ENCODE measurements around the gene GABBR2.

Gene GABBR2

GRCh38 chr9:98412101-98412842 is 296.5 kb downstream of the GABBR2 start:
- H3K27ac ChIP-seq (ENCODE audit: low read depth, low read length) = no peak overlapping the region
- H3K27me3 ChIP-seq (ENCODE audit: control insufficient read depth, low read length) = peaks cover 23% of the 10 kb centered on the region
- H3K4me2 ChIP-seq (ENCODE audit: low read length) = no peak overlapping the region
- TF ChIP-seq EZH2phosphoT487 (IDR thresholded peaks at IDR 0.05; ENCODE audit: borderline replicate concordance, low read length) = no peak
- no peak for TF ChIP-seq CTCF (IDR thresholded peaks at IDR 0.05; ENCODE audit: low read depth, low read length, poor library complexity, severe bottlenecking)
- H3K4me1 ChIP-seq (ENCODE audit: control insufficient read depth, low read length) = no peaks in the 10 kb centered on the region
- H3K36me3 ChIP-seq (ENCODE audit: control insufficient read depth, low read length) = no peaks in the 10 kb centered on the region
- H3K9me3 ChIP-seq (ENCODE audit: control insufficient read depth, insufficient read depth, low read length) = no peaks in the 10 kb centered on the region
- no peaks in the 10 kb centered on the region for H4K20me1 ChIP-seq (ENCODE audit: control insufficient read depth, insufficient read depth, low read depth, low read length)
- H3F3A ChIP-seq (ENCODE audit: control insufficient read depth, insufficient read depth) = no peaks in the 10 kb centered on the region
- no peaks in the 10 kb centered on the region for H3K9me2 ChIP-seq (replicated peaks; ENCODE audit: control insufficient read depth, low read length)
- H3K79me2 ChIP-seq (ENCODE audit: control insufficient read depth, low read length) = no peaks in the 10 kb centered on the region
- no peak overlapping the region for H3K4me3 ChIP-seq (ENCODE audit: low read length)

GRCh38 chr9:98410185-98410697 is 298.5 kb downstream of the GABBR2 start:
- H3K9me3 ChIP-seq (ENCODE audit: control insufficient read depth, insufficient read depth, low read length) = no peaks in the 10 kb centered on the region
- no peaks in the 10 kb centered on the region for H3F3A ChIP-seq (ENCODE audit: control insufficient read depth, insufficient read depth)
- no peak overlapping the region for H3K4me2 ChIP-seq (ENCODE audit: low read length)
- no peaks in the 10 kb centered on the region for H3K9me2 ChIP-seq (replicated peaks; ENCODE audit: control insufficient read depth, low read length)
- TF ChIP-seq EZH2phosphoT487 (IDR thresholded peaks at IDR 0.05; ENCODE audit: borderline replicate concordance, low read length) = no peak
- TF ChIP-seq CTCF (IDR thresholded peaks at IDR 0.05; ENCODE audit: low read depth, low read length, poor library complexity, severe bottlenecking) = no peak
- no peak overlapping the region for H3K27ac ChIP-seq (ENCODE audit: low read depth, low read length)
- no peaks in the 10 kb centered on the region for H3K4me1 ChIP-seq (ENCODE audit: control insufficient read depth, low read length)
- H3K36me3 ChIP-seq (ENCODE audit: control insufficient read depth, low read length) = no peaks in the 10 kb centered on the region
- H3K27me3 ChIP-seq (ENCODE audit: control insufficient read depth, low read length) = peaks cover 23% of the 10 kb centered on the region
- no peaks in the 10 kb centered on the region for H4K20me1 ChIP-seq (ENCODE audit: control insufficient read depth, insufficient read depth, low read depth, low read length)
- no peak overlapping the region for H3K4me3 ChIP-seq (ENCODE audit: low read length)
- no peaks in the 10 kb centered on the region for H3K79me2 ChIP-seq (ENCODE audit: control insufficient read depth, low read length)

- no peaks in the 10 kb centered on the region for H3K79me2 ChIP-seq (ENCODE audit: control insufficient read depth, low read length)
- no peak overlapping the region for H3K4me2 ChIP-seq (ENCODE audit: low read length)
- H3K9me3 ChIP-seq (ENCODE audit: control insufficient read depth, insufficient read depth, low read length) = no peaks in the 10 kb centered on the region
- TF ChIP-seq EZH2phosphoT487 (IDR thresholded peaks at IDR 0.05; ENCODE audit: borderline replicate concordance, low read length) (no peak), CTCF (IDR thresholded peaks at IDR 0.05; ENCODE audit: low read depth, low read length, poor library complexity, severe bottlenecking) (no peak)
- no peaks in the 10 kb centered on the region for H3K4me1 ChIP-seq (ENCODE audit: control insufficient read depth, low read length)
- no peaks in the 10 kb centered on the region for H4K20me1 ChIP-seq (ENCODE audit: control insufficient read depth, insufficient read depth, low read depth, low read length)
- H3K36me3 ChIP-seq (ENCODE audit: control insufficient read depth, low read length) = no peaks in the 10 kb centered on the region
- H3F3A ChIP-seq (ENCODE audit: control insufficient read depth, insufficient read depth) = no peaks in the 10 kb centered on the region
- no peak overlapping the region for H3K4me3 ChIP-seq (ENCODE audit: low read length)
- no peak overlapping the region for H3K27ac ChIP-seq (ENCODE audit: low read depth, low read length)
- H3K9me2 ChIP-seq (replicated peaks; ENCODE audit: control insufficient read depth, low read length) = no peaks in the 10 kb centered on the region
- H3K27me3 ChIP-seq (ENCODE audit: control insufficient read depth, low read length) = peaks cover 23% of the 10 kb centered on the region
These were observed 299.0 kb downstream of the GABBR2 start for GRCh38 chr9:98409719-98410118.
